Retinal pigment epithelial cell (primary cell): ENCODE measurements around the gene SNAPC4.

Experiments
- DNase-seq: peaks from one replicate; pipeline ENCODE4 v3.0.0-alpha.2; 2010; ENCODE audit warnings: low read depth
- H3K4me3 ChIP-seq: 2 replicates; pipeline ENCODE4 v1.5.1; 2011; ENCODE audit warnings: mild to moderate bottlenecking, low read length, control low read depth, moderate library complexity
- CTCF ChIP-seq: conservative IDR thresholded peaks from 2 replicates; pipeline ENCODE4 v1.5.1; 2011; ENCODE audit warnings: low read depth, low read length, control low read depth, inconsistent platforms

Gene SNAPC4

GRCh38 chr9:136387217-136387616 is 12.8 kb downstream of the SNAPC4 start:
- TF ChIP-seq CTCF = no peak
- H3K4me3 ChIP-seq = no peak overlapping the region
- no peak for DNase-seq

- no peak for TF ChIP-seq CTCF
- no peak for DNase-seq
Measured at GRCh38 chr9:136386018-136386417, 14.0 kb downstream of the SNAPC4 start.

GRCh38 chr9:136385015-136385414 is 15.0 kb downstream of the SNAPC4 start:
- TF ChIP-seq CTCF = no peak
- no peak overlapping the region for H3K4me3 ChIP-seq
- no peak for DNase-seq

More at GRCh38 chr9:136386018-136386417, 14.0 kb downstream of the SNAPC4 start:
- H3K4me3 ChIP-seq = no peak overlapping the region

- no peak for TF ChIP-seq CTCF
- DNase-seq = no peak
- no peak overlapping the region for H3K4me3 ChIP-seq
Measured at GRCh38 chr9:136383436-136383835, 16.5 kb downstream of the SNAPC4 start.

- no peak overlapping the region for H3K4me3 ChIP-seq
- TF ChIP-seq CTCF = no peak
- DNase-seq = no peak
Measured at GRCh38 chr9:136381966-136382513, 17.9 kb downstream of the SNAPC4 start.

- DNase-seq = no peak
- no peak for TF ChIP-seq CTCF
- no peak overlapping the region for H3K4me3 ChIP-seq
Measured at GRCh38 chr9:136381311-136381710, 18.7 kb downstream of the SNAPC4 start.

- H3K4me3 ChIP-seq = no peak overlapping the region
- TF ChIP-seq CTCF = no peak
- DNase-seq = no peak
Measured at GRCh38 chr9:136380381-136380780, 19.6 kb downstream of the SNAPC4 start.
